H1 (cell line): Measurements from ENCODE around the gene CAPS. TPM values are rescaled to one million over a fixed set of nuclear protein-coding genes. Genes with fewer than 3 reads are reported as not detected.

Experiments
- CTCF ChIA-PET: fragments of 300-600 bp; sonication (Branson Sonifier 250); formaldehyde crosslinking; loops from one replicate; lab custom pipeline; 2021; ENCODE audit not compliant: partially characterized antibody; lab: Charles Lee
- POLR2A ChIA-PET: fragments of 300-600 bp; sonication (Branson Sonifier 250); formaldehyde crosslinking; loops from one replicate; lab custom pipeline; 2021; ENCODE audit warnings: inconsistent platforms; ENCODE audit not compliant: partially characterized antibody; lab: Charles Lee
- DNase-seq, 2 experiments: peaks; one replicate each; pipeline versions ENCODE4 v3.0.0 to v3.0.0-alpha.2; 2010 to 2022; ENCODE audit warnings: low spot score in 2 of 2, low read depth in 1 of 2, mixed read lengths in 1 of 2
- FAIRE-seq: peaks from 2 replicates; lab custom pipeline; 2011; peaks lifted over from hg19 to GRCh38; lab: Jason Lieb, UNC
- H2AFZ ChIP-seq: 2 replicates; pipeline ENCODE4 v1.8.1; 2012; ENCODE audit warnings: low read length, inconsistent platforms
- H2AK5ac ChIP-seq: 2 replicates; pipeline ENCODE4 v1.6.1; 2013; ENCODE audit warnings: low read depth, low read length
- H2BK120ac ChIP-seq: replicated peaks from 2 replicates; pipeline ENCODE3; 2013; ENCODE audit warnings: low read depth, low read length, inconsistent platforms
- H2BK12ac ChIP-seq: 2 replicates; pipeline ENCODE4 v1.6.1; 2013; ENCODE audit warnings: low read depth, low read length
- H2BK15ac ChIP-seq: 2 replicates; pipeline ENCODE4 v1.6.1; 2013; ENCODE audit warnings: low read length
- H2BK20ac ChIP-seq: 2 replicates; pipeline ENCODE4 v1.6.1; 2013; ENCODE audit warnings: low read length
- H2BK5ac ChIP-seq: 2 replicates; pipeline ENCODE4 v1.6.1; 2013; ENCODE audit warnings: low read depth, low read length
- H3K14ac ChIP-seq: 2 replicates; pipeline ENCODE4 v1.6.1; 2013; ENCODE audit warnings: inconsistent platforms; ENCODE audit not compliant: insufficient read length
- H3K18ac ChIP-seq: 2 replicates; pipeline ENCODE4 v1.6.1; 2013; ENCODE audit warnings: low read length; ENCODE audit errors: extremely low read depth
- H3K23ac ChIP-seq: 2 replicates; pipeline ENCODE4 v1.6.1; 2013; ENCODE audit warnings: inconsistent platforms; ENCODE audit not compliant: insufficient read length
- H3K23me2 ChIP-seq: 2 replicates; pipeline ENCODE4 v1.6.1; 2013; ENCODE audit warnings: low read depth, low read length
- H3K27ac ChIP-seq: 2 replicates; pipeline ENCODE4 v1.6.1; 2011; ENCODE audit warnings: low read depth, low read length, inconsistent platforms
- H3K27me3 ChIP-seq, 4 experiments: replicated peaks in 1 of 4; 1 replicate in 1 of 4; 2 replicates in 3 of 4; pipeline versions ENCODE4 v1.6.1 to v1.8.1; 2011 to 2013; ENCODE audit warnings: low read length in 3 of 4, mild to moderate bottlenecking in 3 of 4, inconsistent platforms in 2 of 4, mixed read lengths in 2 of 4, moderate library complexity in 1 of 4; ENCODE audit not compliant: control insufficient read depth in 3 of 4, insufficient read depth in 3 of 4; ENCODE audit errors: extremely low read depth in 1 of 4
- H3K36me3 ChIP-seq, 4 experiments: 2 replicates each; pipeline versions ENCODE4 v1.6.1 to v1.8.1; 2011 to 2013; ENCODE audit warnings: mild to moderate bottlenecking in 4 of 4, low read length in 3 of 4, moderate library complexity in 2 of 4, control low read depth in 1 of 4, inconsistent platforms in 1 of 4; ENCODE audit not compliant: insufficient read depth in 4 of 4, control insufficient read depth in 2 of 4
- H3K4ac ChIP-seq: replicated peaks from 2 replicates; pipeline ENCODE3; 2013; ENCODE audit warnings: low read length, low read depth, mixed read lengths, inconsistent platforms; ENCODE audit not compliant: insufficient read length
- H3K4me1 ChIP-seq, 4 experiments: replicated peaks in 1 of 4; 1 replicate in 1 of 4; 2 replicates in 3 of 4; pipeline versions ENCODE4 v1.6.1 to v1.8.1; 2011 to 2013; ENCODE audit warnings: low read length in 3 of 4, inconsistent platforms in 2 of 4, mixed read lengths in 1 of 4; ENCODE audit not compliant: insufficient read depth in 4 of 4, control insufficient read depth in 3 of 4
- H3K4me2 ChIP-seq, 2 experiments: 2 replicates each; pipeline versions ENCODE4 v1.6.1 to v1.8.1; 2011 to 2013; ENCODE audit warnings: low read depth in 2 of 2, low read length in 2 of 2, control low read depth in 1 of 2, inconsistent platforms in 1 of 2, mild to moderate bottlenecking in 1 of 2; ENCODE audit not compliant: insufficient read depth in 1 of 2
- H3K4me3 ChIP-seq, 4 experiments: fragments of 200-600, 300-600 bp in 1 of 4; sonication (generic), shearing (Covaris generic), sonication (Bioruptor Twin) in 1 of 4; 2 replicates each; pipeline versions ENCODE4 v1.5.1 to v1.8.1; 2011 to 2016; ENCODE audit warnings: low read length in 4 of 4, low read depth in 3 of 4, control low read depth in 2 of 4, inconsistent platforms in 2 of 4, mild to moderate bottlenecking in 2 of 4, mixed read lengths in 1 of 4, moderate library complexity in 1 of 4; ENCODE audit not compliant: insufficient read depth in 2 of 4; ENCODE audit errors: extremely low read depth in 1 of 4
- H3K56ac ChIP-seq: replicated peaks from 2 replicates; pipeline ENCODE3; 2013; ENCODE audit warnings: low read depth, mild to moderate bottlenecking, mixed read lengths, low read length, inconsistent platforms; ENCODE audit not compliant: insufficient read length
- H3K79me1 ChIP-seq: 2 replicates; pipeline ENCODE4 v1.6.1; 2013; ENCODE audit warnings: low read depth, low read length, control low read depth
- H3K79me2 ChIP-seq, 2 experiments: 2 replicates each; pipeline versions ENCODE4 v1.6.1 to v1.8.1; 2012 to 2013; ENCODE audit warnings: low read length in 2 of 2, mild to moderate bottlenecking in 2 of 2, inconsistent platforms in 1 of 2; ENCODE audit not compliant: insufficient read depth in 2 of 2, control insufficient read depth in 1 of 2
- H3K9ac ChIP-seq, 4 experiments: replicated peaks in 1 of 4; 1 replicate in 1 of 4; 2 replicates in 3 of 4; pipeline versions ENCODE4 v1.6.1 to v1.8.1; 2011 to 2013; ENCODE audit warnings: low read depth in 3 of 4, low read length in 3 of 4, control low read depth in 2 of 4, mild to moderate bottlenecking in 2 of 4, moderate library complexity in 2 of 4, inconsistent platforms in 1 of 4; ENCODE audit errors: extremely low read depth in 1 of 4
- H3K9me3 ChIP-seq, 2 experiments: 2 replicates each; pipeline versions ENCODE4 v1.6.1 to v1.8.1; 2012 to 2013; ENCODE audit warnings: mild to moderate bottlenecking in 2 of 2, moderate library complexity in 2 of 2, control low read depth in 1 of 2, inconsistent platforms in 1 of 2, low read depth in 1 of 2, low read length in 1 of 2, mixed read lengths in 1 of 2; ENCODE audit not compliant: insufficient read depth in 2 of 2
- H4K20me1 ChIP-seq, 2 experiments: replicated peaks in 1 of 2; 2 replicates each; pipeline versions ENCODE3 to v1.8.1; 2011 to 2013; ENCODE audit warnings: inconsistent platforms in 2 of 2, low read length in 2 of 2, mild to moderate bottlenecking in 1 of 2; ENCODE audit not compliant: insufficient read depth in 2 of 2, control insufficient read depth in 1 of 2
- H4K5ac ChIP-seq: 2 replicates; pipeline ENCODE4 v1.6.1; 2013; ENCODE audit warnings: low read length, low read depth, mixed read lengths, inconsistent platforms; ENCODE audit not compliant: insufficient read length
- H4K8ac ChIP-seq: 2 replicates; pipeline ENCODE4 v1.8.0; 2013; ENCODE audit warnings: mild to moderate bottlenecking, moderate library complexity, low read length, inconsistent platforms; ENCODE audit not compliant: insufficient read depth; ENCODE audit errors: extremely low read depth
- H4K91ac ChIP-seq: replicated peaks from 2 replicates; pipeline ENCODE3; 2013; ENCODE audit warnings: low read length, mixed read lengths, inconsistent platforms; ENCODE audit not compliant: insufficient read length
- CBX8 ChIP-seq: fragments of 300-800, 300-1000 bp; sonication (generic); IDR thresholded peaks from 2 replicates; pipeline ENCODE4 v1.7.1; 2016; ENCODE audit warnings: low read depth, low read length, borderline replicate concordance
- CHD1 ChIP-seq: IDR thresholded peaks from 2 replicates; pipeline ENCODE4 v1.6.1; 2012; ENCODE audit warnings: low read depth, low read length, improper control_type of control experiment
- HDAC6 ChIP-seq: IDR thresholded peaks from one replicate; pipeline ENCODE4 v1.7.1; 2012; ENCODE audit warnings: low read depth, mild to moderate bottlenecking, inconsistent platforms, low read length, moderate library complexity
- JUND ChIP-seq: IDR thresholded peaks from 2 replicates; pipeline ENCODE4 v1.6.1; 2011; ENCODE audit warnings: mild to moderate bottlenecking, improper control_type of control experiment, low read length
- MAFK ChIP-seq: IDR thresholded peaks from 2 replicates; pipeline ENCODE4 v1.6.1; 2012; ENCODE audit warnings: low read depth, mild to moderate bottlenecking, improper control_type of control experiment, low read length
- NRF1 ChIP-seq: IDR thresholded peaks from 2 replicates; pipeline ENCODE4 v1.6.1; 2011; ENCODE audit warnings: mild to moderate bottlenecking, low read depth, low read length, improper control_type of control experiment
- POLR2A ChIP-seq, 2 experiments: IDR thresholded peaks; 1 replicate in 1 of 2; 2 replicates in 1 of 2; pipeline ENCODE4 v1.6.1; 2011; ENCODE audit warnings: low read depth in 2 of 2, low read length in 2 of 2, mild to moderate bottlenecking in 2 of 2; ENCODE audit errors: control extremely low read depth in 1 of 2
- POLR2AphosphoS5 ChIP-seq: IDR thresholded peaks from 2 replicates; pipeline ENCODE4 v1.6.1; 2011; ENCODE audit warnings: low read depth, low read length
- RAD21 ChIP-seq, 2 experiments: IDR thresholded peaks in 1 of 2; conservative IDR thresholded peaks in 1 of 2; 2 replicates each; pipeline ENCODE4 v1.6.1; 2011; ENCODE audit warnings: low read depth in 2 of 2, low read length in 2 of 2, improper control_type of control experiment in 1 of 2, inconsistent platforms in 1 of 2, mild to moderate bottlenecking in 1 of 2, moderate library complexity in 1 of 2
- SUZ12 ChIP-seq: fragments of 200-600 bp; sonication (generic); IDR thresholded peaks from 2 replicates; pipeline ENCODE4 v1.6.1; 2012; ENCODE audit warnings: mild to moderate bottlenecking, inconsistent platforms, low read length, moderate library complexity, mixed read lengths
- WGBS, 2 experiments: shearing (Covaris generic) in 1 of 2; methylation state at CpG; one replicate each; pipeline versions ENCODE4 v1.1.6 to v1.1.7; 2013 to 2015; ENCODE audit warnings: low lambda C conversion rate in 2 of 2, mixed read lengths in 2 of 2, inconsistent platforms in 1 of 2, low coverage in 1 of 2, missing lambda C conversion rate in 1 of 2; ENCODE audit not compliant: insufficient replicate concordance in 2 of 2, insufficient coverage in 1 of 2, insufficient read length in 1 of 2; ENCODE audit errors: extremely low coverage in 1 of 2, missing lambda C conversion rate in 1 of 2; 5-methylcytosine and 5-hydroxymethylcytosine counted together
- polyA plus RNA-seq, 7 experiments: library from polyadenylated mRNA; depleted of rRNA in 3 of 7; stranded (reverse) in 5 of 7; unstranded in 2 of 7; fragments of >200 nt in 5 of 7; fragments of 200-250 nt in 2 of 7; gene quantifications; 1 replicate in 5 of 7; 2 replicates in 1 of 7; 4 replicates in 1 of 7; pipeline versions ENCODE4 v1.2.1 to v1.2.3, GENCODE V29; 2011 to 2013; ENCODE audit warnings: missing spikeins in 2 of 7, mixed read lengths in 2 of 7
- total RNA-seq: library from RNA; stranded (reverse); fragmentation: NEBNext Ultra II Directional; extraction: Animal tissue kit (Norgen Biotek cat#: 25700); gene quantifications from 2 replicates; pipeline ENCODE4 v1.2.1, GENCODE V29; 2021

CAPS gene
- total and polyA plus RNA-seq, 2 of the 8 experiments (the other 6 are each of a cell fraction or from before 2014, with no cell fraction given), result 2.1 to 2.4 TPM

GRCh38 chr19:5929625-5930024 is 15.6 kb downstream of the CAPS start:
- H2BK20ac ChIP-seq, result no peak overlapping the region
- no peaks in the 10 kb centered on the region for H3K23me2 ChIP-seq
- FAIRE-seq (no peak), DNase-seq (no peak)
- H3K36me3 ChIP-seq, result peaks cover 21 to 43% (median 39%) of the 10 kb centered on the region in 4 experiments
- no peak overlapping the region for H3K9ac ChIP-seq
- no peak overlapping the region for H4K91ac ChIP-seq
- H3K79me1 ChIP-seq, result peaks cover 2% of the 10 kb centered on the region; the same call in 1 of the 2 replicates
- H3K14ac ChIP-seq, result no peak overlapping the region
- no peaks in the 10 kb centered on the region; a peak in 1 of 7 replicates for H3K27me3 ChIP-seq
- H2BK15ac ChIP-seq, result no peak overlapping the region
- POLR2A ChIA-PET, result interaction anchor here (0.6 to 1.7 kb wide), 4 partner anchors 9 to 15 kb away, joined by 3 to 5 read pairs (median 3); partner anchors contain the start of gene CAPS
- H3K79me2 ChIP-seq, result peaks cover 0 to 2% of the 10 kb centered on the region in 2 experiments; a peak in 1 of 4 replicates
- CTCF ChIA-PET, result interaction anchor here (0.5 to 2.1 kb wide), 6 partner anchors 18 to 125 kb away, joined by 3 to 8 read pairs (median 6); no protein-coding TSS in a partner anchor
- no peaks in the 10 kb centered on the region for H3K9me3 ChIP-seq
- no peak overlapping the region for H2AFZ ChIP-seq
- H2BK5ac ChIP-seq, result no peak overlapping the region
- H3K4me3 ChIP-seq, result no peak overlapping the region
- no peak overlapping the region for H4K8ac ChIP-seq
- no peak overlapping the region for H4K5ac ChIP-seq
- no peaks in the 10 kb centered on the region for H3K4me1 ChIP-seq
- H2BK120ac ChIP-seq, result no peak overlapping the region
- no peak overlapping the region for H3K18ac ChIP-seq
- H2AK5ac ChIP-seq, result no peak overlapping the region
- H3K27ac ChIP-seq, result 0 out of 2 replicates have a peak overlapping the region, but pooled peaks have one; percentile 45
- no peak overlapping the region for H3K4ac ChIP-seq
- peaks cover 9 to 29% of the 10 kb centered on the region in 2 experiments for H4K20me1 ChIP-seq
- no peak overlapping the region for H2BK12ac ChIP-seq
- H3K23ac ChIP-seq, result no peak overlapping the region
- no peak overlapping the region for H3K56ac ChIP-seq
- WGBS, 2 experiments, result 89% methylated on average over 14 of the region's 14 CpGs; no CpG with 5 or more reads in 1 of the 2 experiments
- no peak overlapping the region for H3K4me2 ChIP-seq
- TF ChIP-seq POLR2A (IDR thresholded peaks at IDR 0.05; ENCODE audit: control extremely low read depth in 1 of 2, low read depth in 2 of 2, low read length in 2 of 2) (no peak), CBX8 (no peak), CHD1 (no peak), RAD21 (IDR thresholded peaks at IDR 0.05 in 1 of 2, conservative IDR thresholded peaks at IDR 0.05 in 1 of 2; ENCODE audit: low read depth in 2 of 2, low read length in 2 of 2) (no peak), MAFK (no peak), SUZ12 (no peak), NRF1 (no peak), HDAC6 (no peak), JUND (no peak), POLR2AphosphoS5 (no peak)
